Activated CD4-positive, alpha-beta T cell treated with anti-CD3 and anti-CD28 coated beads, Interleukin-2, amount 50 U/mL, for 1 hour (primary cell): ENCODE results near the gene FBXO2.

ENCODE experiments used
- DNase-seq: peaks from one replicate; pipeline ENCODE4 v3.0.0-alpha.2; 2020

The FBXO2 gene, protein sequence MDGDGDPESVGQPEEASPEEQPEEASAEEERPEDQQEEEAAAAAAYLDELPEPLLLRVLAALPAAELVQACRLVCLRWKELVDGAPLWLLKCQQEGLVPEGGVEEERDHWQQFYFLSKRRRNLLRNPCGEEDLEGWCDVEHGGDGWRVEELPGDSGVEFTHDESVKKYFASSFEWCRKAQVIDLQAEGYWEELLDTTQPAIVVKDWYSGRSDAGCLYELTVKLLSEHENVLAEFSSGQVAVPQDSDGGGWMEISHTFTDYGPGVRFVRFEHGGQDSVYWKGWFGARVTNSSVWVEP

DNA sequence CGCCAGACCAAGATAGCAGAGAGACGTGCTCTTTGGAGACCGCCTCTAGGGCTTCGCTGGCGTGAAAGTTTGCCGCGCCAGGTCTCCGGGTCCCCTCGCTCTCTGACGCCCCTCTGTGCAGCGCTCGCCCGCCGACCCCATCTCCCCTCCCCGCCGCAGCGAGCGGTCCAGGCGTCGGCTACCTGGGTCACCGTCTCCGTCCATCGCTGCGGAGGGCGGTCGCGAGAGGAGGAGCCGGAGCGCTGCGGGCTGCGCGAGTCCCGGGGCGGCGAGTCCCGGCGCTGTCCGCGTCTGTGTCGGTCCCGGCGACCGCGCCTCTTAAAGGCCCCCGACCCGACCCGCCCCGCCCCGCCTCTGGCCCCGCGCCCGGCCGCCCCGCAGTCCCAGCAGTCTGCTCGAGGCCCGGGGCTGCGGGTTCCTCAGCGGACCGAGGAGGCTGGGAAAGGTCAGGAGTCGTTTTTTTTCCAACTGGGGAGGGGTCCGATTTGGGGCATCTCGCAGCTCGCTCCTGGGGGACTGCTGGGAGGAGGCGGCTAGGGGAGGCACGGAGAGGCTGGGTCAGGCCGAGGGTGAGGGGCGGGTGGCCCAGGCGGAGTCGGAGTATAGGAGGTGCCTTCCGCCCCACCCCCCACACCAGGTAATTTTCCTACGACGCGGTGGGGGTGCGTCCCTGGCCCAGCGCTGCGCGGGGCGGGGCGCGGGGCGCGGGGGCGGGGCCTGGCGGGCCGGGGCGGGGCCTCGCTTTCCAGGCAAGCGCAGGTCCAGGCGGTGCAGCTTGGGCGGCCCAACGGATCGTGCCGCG, at the start of gene FBXO2, which contains the start of gene FBXO44:
FBXO2 (minus strand) TSS at position 293 of the 802 bp plus-strand sequence; CDS start at position 204, 89 bp downstream.
FBXO44 (plus strand) TSS at position 741 of the 802 bp plus-strand sequence. CDS start 959 bp downstream, outside the sequence.
- DNase-seq = peak; percentile 72

DNA sequence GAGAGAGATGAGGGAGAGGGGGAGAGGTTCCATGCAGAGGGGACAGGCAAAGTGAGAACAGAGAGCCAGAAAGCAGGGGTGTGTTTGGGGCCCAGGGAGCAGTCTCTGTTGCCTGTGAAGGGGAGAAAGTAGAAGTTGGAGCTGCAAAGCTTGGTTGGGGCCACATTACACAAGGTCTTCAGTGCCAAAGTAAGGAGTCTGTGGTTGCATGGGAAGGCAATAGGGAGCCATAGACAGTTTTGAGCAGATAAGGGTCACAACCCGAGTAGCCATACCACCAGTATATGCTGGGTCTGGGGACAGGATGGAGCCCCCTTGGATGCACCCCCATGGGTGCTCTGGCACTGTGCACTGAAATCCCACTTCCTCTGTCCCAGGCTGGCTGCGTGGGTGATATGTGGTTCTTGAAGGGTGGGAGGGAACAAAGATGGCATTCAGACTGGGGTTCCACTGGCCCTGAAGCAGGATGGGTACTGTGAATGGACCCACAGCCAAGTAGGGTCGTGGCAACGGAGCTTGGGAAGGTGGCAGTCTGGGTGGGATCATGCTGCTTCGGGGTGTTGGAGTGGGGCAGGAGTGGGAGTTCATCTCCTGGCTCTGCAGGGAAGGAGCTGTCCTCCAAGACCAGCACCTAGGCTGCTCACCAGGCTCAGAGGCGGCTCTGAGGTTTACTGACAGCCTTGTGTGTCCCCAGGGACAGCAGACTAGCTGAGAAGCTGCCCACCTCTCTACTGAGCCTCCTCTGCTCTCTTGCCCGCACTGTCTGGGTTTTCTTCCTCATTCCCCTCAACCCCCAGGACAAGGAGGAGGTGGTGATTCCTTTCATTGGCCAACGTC, 49.3 kb upstream of the FBXO2 start:
- no peak for DNase-seq

GRCh38 chr1:11701981-11702803, 48.0 kb upstream of the FBXO2 start:
- no peak for DNase-seq

DNA sequence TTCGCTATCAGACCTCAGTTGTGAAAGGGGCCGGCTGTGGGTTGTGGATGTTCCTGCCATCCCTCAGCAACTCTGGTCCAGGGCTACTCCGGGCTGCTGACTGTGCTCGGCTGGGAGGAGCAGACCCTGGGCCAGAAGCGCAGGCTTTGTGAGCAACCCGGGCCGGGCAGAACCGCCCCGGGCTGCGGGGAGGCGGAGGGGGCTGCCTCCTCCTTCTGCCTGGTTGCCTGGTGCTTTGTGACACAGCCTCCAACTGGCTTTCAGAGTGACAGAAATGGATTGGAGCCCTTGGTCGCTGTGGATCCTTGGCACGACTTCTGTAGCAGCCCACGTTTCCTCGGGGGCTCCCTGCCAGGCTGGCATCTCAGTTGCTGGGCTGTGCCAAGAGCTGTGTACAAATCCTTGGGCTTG, 47.3 kb upstream of the FBXO2 start:
- DNase-seq = no peak

GRCh38 chr1:11700601-11701467, 46.6 kb upstream of the FBXO2 start:
- DNase-seq = no peak

GRCh38 chr1:11697893-11698210, 43.6 kb upstream of the FBXO2 start:
- DNase-seq = no peak

DNA sequence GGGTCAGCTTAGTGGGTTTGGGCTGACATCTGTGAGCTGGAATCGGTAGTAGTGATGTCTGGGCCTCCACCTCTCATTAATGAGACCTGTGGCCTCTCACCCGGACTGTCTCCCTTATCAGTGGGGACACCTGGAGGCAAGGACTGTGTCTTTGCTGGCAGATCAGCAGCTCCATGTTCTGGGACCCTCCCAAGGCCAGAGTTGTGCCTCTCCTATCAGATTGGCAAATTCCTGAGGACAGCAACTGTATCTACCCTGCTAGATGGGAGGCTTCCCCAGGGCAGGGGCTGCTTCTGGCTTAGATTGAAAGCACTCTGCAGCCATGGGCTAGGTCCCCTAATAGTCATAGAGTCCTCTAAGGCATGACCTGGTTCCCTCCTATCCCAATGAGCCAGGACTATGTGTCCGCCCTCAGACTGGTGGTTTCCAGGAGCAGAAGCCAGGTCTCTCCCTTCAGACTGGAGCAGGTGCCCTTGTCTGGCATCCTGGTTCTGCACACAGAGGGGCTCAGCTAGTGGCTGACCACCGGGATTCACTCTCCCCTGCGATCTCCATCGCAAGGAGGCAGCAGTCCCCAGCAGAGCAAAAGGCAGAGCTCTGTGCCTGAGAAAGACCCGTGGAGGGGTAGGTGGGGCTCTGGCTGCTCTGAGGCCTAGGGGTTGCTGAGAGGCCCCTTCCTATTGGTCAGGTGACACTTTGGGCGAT, 43.1 kb upstream of the FBXO2 start:
- DNase-seq = no peak

GRCh38 chr1:11695861-11696260, 41.6 kb upstream of the FBXO2 start:
- no peak for DNase-seq

DNA sequence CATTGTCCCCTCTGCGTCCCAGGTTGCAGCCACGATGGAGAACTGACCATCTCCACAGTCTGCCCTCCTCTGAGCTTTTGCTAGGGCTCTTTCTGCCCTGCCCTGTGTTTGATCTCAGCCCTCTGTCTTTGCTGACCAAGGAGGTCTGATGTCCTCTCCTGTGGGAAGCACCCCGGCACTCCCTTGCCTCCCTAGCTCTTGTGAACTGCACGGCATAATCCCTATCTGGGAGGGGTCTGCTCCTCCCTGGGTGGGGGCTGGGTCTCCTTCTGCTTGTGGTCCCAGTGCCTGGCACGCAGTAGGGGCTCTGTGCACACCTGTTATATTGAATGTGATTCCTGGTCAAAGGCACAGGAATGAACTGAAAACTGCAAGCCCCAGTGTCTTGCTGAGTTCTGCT, 39.7 kb upstream of the FBXO2 start:
- no peak for DNase-seq

DNA sequence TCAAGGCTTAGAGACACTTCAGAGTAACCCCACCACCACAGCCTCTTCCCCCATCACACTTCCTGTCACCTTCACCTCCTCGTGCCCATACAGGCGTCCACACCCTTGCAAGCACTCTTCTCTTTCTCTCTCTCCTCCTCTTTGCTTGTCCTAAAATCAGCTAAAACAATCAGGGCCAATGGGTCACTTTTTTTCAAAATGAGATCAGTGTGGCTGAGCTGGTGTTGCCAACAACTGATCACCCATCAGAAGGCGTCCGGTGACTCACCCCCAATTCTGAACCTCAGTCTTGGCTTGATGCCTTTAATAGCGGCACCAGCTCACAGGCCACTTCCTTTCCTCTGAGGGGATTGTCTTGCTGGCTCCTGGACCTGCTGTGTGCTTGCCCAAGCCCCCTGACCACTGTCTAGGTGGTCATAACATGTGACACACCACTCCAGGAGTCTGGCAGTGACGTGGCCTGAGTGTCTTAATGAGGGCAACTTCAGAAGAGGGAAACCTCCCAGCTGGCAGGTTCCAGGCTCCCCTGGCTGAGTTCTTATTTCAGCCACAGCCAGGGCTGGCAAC, 38.9 kb upstream of the FBXO2 start:
- DNase-seq = no peak

DNA sequence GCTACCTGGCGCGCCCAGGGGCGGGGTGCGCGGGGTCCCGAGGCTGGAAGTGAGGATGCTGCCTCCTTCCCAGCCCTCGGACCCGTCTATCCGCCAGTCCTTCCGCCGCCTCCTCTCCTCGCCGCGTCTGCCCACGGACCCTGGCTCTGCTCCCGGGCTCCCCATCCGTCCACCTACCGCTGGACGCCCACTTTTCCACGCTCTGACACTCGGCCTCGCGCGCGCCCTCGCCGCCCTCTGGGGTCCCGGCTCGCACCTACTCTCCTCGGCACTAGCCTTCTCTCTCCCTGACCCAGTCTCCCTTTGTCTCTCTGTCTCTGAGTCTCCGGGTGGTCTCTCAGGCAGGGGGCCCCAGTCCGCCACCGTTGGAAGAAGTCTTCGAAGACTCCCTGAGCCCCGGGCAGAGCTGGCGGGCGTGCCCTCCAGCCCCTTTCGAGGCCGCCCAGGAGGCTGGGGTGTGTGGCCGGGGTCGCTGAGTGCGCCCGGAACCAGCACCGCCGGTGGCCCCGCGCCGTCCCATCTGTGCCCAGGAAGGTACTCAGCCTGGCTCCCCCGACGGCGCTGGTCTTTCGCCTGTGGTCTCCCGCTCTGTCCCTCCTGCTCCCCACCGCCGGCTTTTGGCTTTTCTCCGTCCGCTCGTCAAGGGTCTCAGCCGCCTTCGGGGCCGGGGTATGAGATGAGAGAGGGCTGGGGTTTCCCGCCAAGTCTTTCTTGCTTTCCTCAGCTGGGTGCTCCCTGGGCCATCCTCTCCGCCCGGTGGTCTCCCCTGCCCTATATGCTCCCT, 37.9 kb upstream of the FBXO2 start:
- no peak for DNase-seq

DNA sequence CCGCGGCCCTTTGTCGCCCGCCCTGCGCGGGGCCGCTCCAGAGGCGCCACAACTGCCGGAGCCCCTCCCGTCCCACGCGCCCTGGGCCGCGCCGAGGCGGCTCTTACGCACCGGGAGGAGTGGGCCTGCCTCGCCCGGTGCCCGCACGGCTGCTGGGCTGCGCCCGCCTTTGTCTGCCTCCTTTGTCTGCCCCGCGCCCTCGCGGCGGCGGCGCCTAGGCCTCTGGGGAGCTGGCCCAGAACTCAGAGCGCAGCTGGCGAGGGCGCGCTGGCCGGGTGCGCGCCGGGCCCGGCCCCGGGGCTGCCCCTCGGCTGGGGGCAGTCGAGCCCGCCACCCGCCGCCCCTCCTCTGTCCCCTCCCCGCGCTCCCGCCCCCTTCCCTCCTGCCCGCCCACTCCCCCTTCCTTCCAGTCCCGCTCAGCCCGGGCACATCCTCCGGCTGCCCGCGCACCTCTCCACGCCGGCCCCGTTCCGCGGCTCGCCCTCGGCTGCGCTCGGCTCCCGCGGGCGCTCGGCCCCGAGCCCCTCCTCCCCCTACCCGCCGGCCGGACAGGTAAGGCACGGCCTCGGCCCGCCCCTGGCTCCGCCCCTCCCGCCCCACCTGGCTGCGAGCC, 37.2 kb upstream of the FBXO2 start, which contains the start of gene DRAXIN:
DRAXIN (plus strand) TSS at position 409 of the 613 bp plus-strand sequence. CDS start 14,549 bp downstream, outside the sequence.
- no peak for DNase-seq

DNA sequence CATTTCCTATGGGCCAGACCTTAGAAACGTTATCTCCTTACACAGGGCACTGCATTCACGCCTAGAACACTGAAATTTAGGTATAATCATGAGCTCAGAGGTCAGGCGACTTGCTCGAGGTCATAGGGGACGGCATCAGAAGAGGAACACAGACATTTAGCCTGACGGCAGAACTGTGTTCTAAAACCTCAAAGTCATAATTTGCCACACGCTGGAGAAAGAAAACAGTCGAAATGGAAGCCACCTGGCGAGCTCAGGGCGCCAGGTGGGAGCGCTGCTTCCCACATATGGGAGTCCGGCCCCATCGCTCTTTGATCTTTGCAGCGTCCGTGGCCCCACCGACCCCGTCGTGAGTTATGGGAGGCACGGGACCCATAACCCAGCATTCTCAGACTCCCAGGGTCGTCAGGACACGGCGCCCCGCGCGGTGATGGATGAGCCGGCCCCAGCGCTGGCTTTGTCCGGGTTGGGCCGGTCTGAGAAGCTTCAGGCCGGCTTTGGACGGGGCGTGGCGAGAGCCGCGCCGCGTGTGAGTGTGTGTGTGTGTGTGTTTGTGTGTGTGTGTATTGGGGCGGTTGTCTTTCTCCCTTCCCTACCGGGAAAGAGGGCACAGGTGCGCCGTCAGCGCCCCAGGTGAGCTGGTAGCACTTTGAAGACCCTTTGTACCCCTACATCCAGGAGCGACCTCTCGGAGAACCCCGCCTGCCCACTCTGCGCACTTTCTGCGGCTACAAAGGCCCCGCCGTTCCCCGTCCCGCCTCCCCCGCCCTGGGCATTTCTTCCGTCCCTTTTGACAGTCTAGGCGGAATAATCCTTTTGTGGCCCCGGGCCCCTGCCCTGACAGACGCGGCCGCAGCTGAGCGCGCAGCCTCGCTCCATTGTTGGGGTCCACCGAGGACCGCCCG, 36.4 kb upstream of the FBXO2 start:
- no peak for DNase-seq

GRCh38 chr1:11688506-11688905, 34.3 kb upstream of the FBXO2 start:
- no peak for DNase-seq

- no peak for DNase-seq
These were observed 31.1 kb upstream of the FBXO2 start for GRCh38 chr1:11685210-11685752.

GRCh38 chr1:11684070-11684469, 29.8 kb upstream of the FBXO2 start:
- no peak for DNase-seq

GRCh38 chr1:11682799-11683198, 28.6 kb upstream of the FBXO2 start:
- DNase-seq = no peak
